Measurements from ENCODE around the gene CA10. TPM values are rescaled to one million over a fixed set of nuclear protein-coding genes. Genes with fewer than 3 reads are reported as not detected.

The CA10 gene
- total and polyA plus RNA-seq, 2 of the 4 experiments (the other 2 are of a cell fraction) = not detected

- H3K27ac ChIP-seq (ENCODE audit: insufficient read depth, low read length) = no peak overlapping the region
- no peaks in the 10 kb centered on the region for H3K27me3 ChIP-seq (ENCODE audit: control insufficient read depth, insufficient read depth, low read length)
- no peaks in the 10 kb centered on the region for H4K20me1 ChIP-seq (ENCODE audit: insufficient read depth, low read length)
- intact Hi-C loops (cut with micrococcal nuclease) (no loop called here), in situ Hi-C loops (cut with MboI; ENCODE audit: low sequenced_read_pairs) (no loop called here), dilution Hi-C loops (cut with HindIII; ENCODE audit: low sequenced_read_pairs, unreplicated experiment) (no loop called here)
- TF ChIP-seq BHLHE40 (IDR thresholded peaks at IDR 0.05; ENCODE audit: low read depth, low read length) (no peak), POLR2A (IDR thresholded peaks at IDR 0.05; ENCODE audit: low read depth, low read length) (no peak), CTCF (conservative IDR thresholded peaks at IDR 0.05; ENCODE audit: low read depth, low read length) (no peak), FOS (IDR thresholded peaks at IDR 0.05; ENCODE audit: low read depth, low read length) (no peak), MAZ (IDR thresholded peaks at IDR 0.05; ENCODE audit: borderline replicate concordance, low read depth, low read length) (no peak), MAFK (IDR thresholded peaks at IDR 0.05; ENCODE audit: low read depth, low read length) (no peak), ELK1 (IDR thresholded peaks at IDR 0.05; ENCODE audit: borderline replicate concordance, low read depth, low read length) (no peak), CEBPB (IDR thresholded peaks at IDR 0.05; ENCODE audit: low read depth, low read length) (no peak), SMC3 (IDR thresholded peaks at IDR 0.05; ENCODE audit: low read depth, low read length) (no peak), RAD21 (IDR thresholded peaks at IDR 0.05; ENCODE audit: low read length) (no peak), NFE2L2 (IDR thresholded peaks at IDR 0.05; ENCODE audit: low read depth, low read length) (no peak), RCOR1 (IDR thresholded peaks at IDR 0.05; ENCODE audit: insufficient replicate concordance, low read length) (no peak), RFX5 (IDR thresholded peaks at IDR 0.05; ENCODE audit: low read depth, low read length) (no peak), USF2 (IDR thresholded peaks at IDR 0.05; ENCODE audit: low read depth, low read length) (no peak), CHD1 (IDR thresholded peaks at IDR 0.05; ENCODE audit: low read depth, low read length) (no peak)
- ATAC-seq (ENCODE audit: low read depth) (no peak), DNase-seq (no peak)
- no peaks in the 10 kb centered on the region for H3K79me1 ChIP-seq (ENCODE audit: low read depth in 1 of 2, low read length in 2 of 2)
- no peak overlapping the region for H2AK5ac ChIP-seq (ENCODE audit: low read depth, low read length)
- POLR2A ChIA-PET (ENCODE audit: unreplicated experiment) = no interaction called here
- no peaks in the 10 kb centered on the region for H3K4me1 ChIP-seq (ENCODE audit: control insufficient read depth, insufficient read depth, low read length)
- H3K9me1 ChIP-seq (ENCODE audit: insufficient read depth, low read length) = no peaks in the 10 kb centered on the region
- no peak overlapping the region for H3K9ac ChIP-seq (ENCODE audit: low read depth, low read length)
- H3K36me3 ChIP-seq (ENCODE audit: control insufficient read depth, insufficient read depth, low read length) = no peaks in the 10 kb centered on the region
- H2AK9ac ChIP-seq (replicated peaks; ENCODE audit: low read depth, low read length, poor library complexity) = no peak overlapping the region
- H2BK5ac ChIP-seq (ENCODE audit: low read depth, low read length, poor library complexity, severe bottlenecking) = no peak overlapping the region
- no peak overlapping the region for H3K18ac ChIP-seq (ENCODE audit: low read depth, low read length)
- no TSS peak for BruUV-seq (replicated peaks)
- H2BK15ac ChIP-seq (ENCODE audit: low read depth, low read length) = no peak overlapping the region
- no peak overlapping the region for H3K23ac ChIP-seq (ENCODE audit: low read depth, low read length)
- no peak overlapping the region for H3K4me3 ChIP-seq (ENCODE audit: insufficient read depth, low read depth, low read length)
- no peak overlapping the region for H4K91ac ChIP-seq (ENCODE audit: insufficient read depth, low read depth, low read length)
- H3K4me2 ChIP-seq (ENCODE audit: low read depth, low read length) = no peak overlapping the region
- H3K14ac ChIP-seq (replicated peaks; ENCODE audit: low read depth, low read length) = no peak overlapping the region
- H3K4ac ChIP-seq (ENCODE audit: low read depth, low read length) = no peak overlapping the region
- peaks cover 5% of the 10 kb centered on the region for H3K9me3 ChIP-seq (ENCODE audit: control insufficient read depth, insufficient read depth, low read length)
- H3K56ac ChIP-seq (ENCODE audit: extremely low read depth, insufficient read depth, low read length) = no peak overlapping the region
- H2BK120ac ChIP-seq (ENCODE audit: low read depth, low read length) = no peak overlapping the region
- H2AFZ ChIP-seq (replicated peaks; ENCODE audit: low read length, poor library complexity) = no peak overlapping the region
- H4K8ac ChIP-seq (ENCODE audit: low read depth in 2 of 2, low read length in 2 of 2) = no peak overlapping the region
- H4K5ac ChIP-seq (ENCODE audit: low read depth, low read length) = no peak overlapping the region
- H2BK20ac ChIP-seq (ENCODE audit: low read depth, low read length) = no peak overlapping the region
- CTCF ChIA-PET = no interaction called here
Observed at GRCh38 chr17:52027620-52028295, 130.8 kb downstream of the CA10 start.
